Stomach (tissue), 4 donors: ENCODE measurements around the gene CDK9.

Source experiments
- EP300 ChIP-seq: sonication (generic); formaldehyde crosslinking; IDR thresholded peaks from one replicate; pipeline ENCODE4 v1.6.1; 2017; ENCODE audit warnings: antibody characterized with exemption
- POLR2A ChIP-seq, 4 donors: fragments of 450-650 bp; IDR thresholded peaks; one replicate each; pipeline ENCODE4 v1.6.1; 2016; ENCODE audit warnings: antibody characterized with exemption in 4 of 4, control low read depth in 2 of 4, mild to moderate bottlenecking in 1 of 4, moderate library complexity in 1 of 4
- TF ChIP-seq, protein P1 (sequence below), 7 experiments: fragments of 450-650 bp in 4 of 7; fragments of 200-600 bp in 3 of 7; sonication (generic) in 3 of 7; IDR thresholded peaks; one replicate each; pipeline ENCODE4 v1.5.1; 2016 to 2019; ENCODE audit warnings: antibody characterized with exemption in 7 of 7, control low read depth in 2 of 7, mild to moderate bottlenecking in 1 of 7

DNA sequence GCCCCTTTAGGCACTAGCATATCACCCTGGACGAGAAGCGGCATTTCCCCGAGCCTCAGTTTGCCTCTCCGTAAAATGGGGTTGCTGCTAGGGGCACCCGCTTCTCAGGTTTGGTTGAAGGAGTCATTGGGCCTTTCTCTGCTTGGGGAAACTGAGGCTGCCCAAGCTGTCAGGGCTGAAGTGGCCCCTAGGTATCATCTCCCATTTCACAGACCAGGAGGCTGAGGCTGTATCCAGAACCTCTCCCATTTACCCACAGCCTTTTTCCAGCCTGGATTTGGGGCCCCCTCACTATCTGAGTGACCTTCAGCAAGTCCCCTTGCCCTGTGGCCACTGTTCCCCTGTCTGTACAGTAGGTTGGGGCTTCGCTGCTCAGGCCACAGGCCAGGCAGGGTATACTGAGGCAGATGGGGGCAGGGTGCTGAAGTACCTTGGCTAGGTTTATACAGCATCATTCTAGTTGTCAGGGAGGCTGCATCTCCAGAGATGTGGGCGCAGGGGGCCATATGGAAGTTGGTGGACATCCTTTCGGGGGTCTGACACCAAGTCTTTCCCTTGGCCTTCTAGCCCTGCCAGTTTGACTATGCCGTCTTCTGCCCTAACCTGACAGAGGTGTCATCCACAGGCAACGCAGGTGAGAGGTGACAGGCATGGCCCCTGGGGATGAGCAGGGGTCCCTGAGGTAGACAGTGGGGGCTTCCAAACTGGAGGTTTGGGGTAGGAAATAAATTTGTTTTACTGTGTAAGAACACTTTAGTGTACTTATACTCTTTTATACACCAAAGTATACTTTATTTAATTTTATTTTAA lies 24.7 kb downstream of the CDK9 start:
- TF ChIP-seq EP300 (no peak), POLR2A (IDR thresholded peaks at IDR 0.05) (no peak)
- TF ChIP-seq, protein P1, sequence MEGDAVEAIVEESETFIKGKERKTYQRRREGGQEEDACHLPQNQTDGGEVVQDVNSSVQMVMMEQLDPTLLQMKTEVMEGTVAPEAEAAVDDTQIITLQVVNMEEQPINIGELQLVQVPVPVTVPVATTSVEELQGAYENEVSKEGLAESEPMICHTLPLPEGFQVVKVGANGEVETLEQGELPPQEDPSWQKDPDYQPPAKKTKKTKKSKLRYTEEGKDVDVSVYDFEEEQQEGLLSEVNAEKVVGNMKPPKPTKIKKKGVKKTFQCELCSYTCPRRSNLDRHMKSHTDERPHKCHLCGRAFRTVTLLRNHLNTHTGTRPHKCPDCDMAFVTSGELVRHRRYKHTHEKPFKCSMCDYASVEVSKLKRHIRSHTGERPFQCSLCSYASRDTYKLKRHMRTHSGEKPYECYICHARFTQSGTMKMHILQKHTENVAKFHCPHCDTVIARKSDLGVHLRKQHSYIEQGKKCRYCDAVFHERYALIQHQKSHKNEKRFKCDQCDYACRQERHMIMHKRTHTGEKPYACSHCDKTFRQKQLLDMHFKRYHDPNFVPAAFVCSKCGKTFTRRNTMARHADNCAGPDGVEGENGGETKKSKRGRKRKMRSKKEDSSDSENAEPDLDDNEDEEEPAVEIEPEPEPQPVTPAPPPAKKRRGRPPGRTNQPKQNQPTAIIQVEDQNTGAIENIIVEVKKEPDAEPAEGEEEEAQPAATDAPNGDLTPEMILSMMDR (IDR thresholded peaks at IDR 0.05): no peak
